Esophagus squamous epithelium (tissue), 4 donors: Measurements from ENCODE around the gene RNPC3. TPM values are rescaled to one million over a fixed set of nuclear protein-coding genes. Genes with fewer than 3 reads are reported as not detected.

ENCODE experiments used
- total RNA-seq, 4 donors: library from RNA; depleted of rRNA; stranded (reverse); fragments of >200 nt; gene quantifications; one replicate each; pipeline ENCODE4 v1.1.0, GENCODE V29; 2016

RNPC3 gene
- total RNA-seq, 4 donors from 2014 or later = 8.8 to 34.7 (median 12.9) TPM

Other genes starting within 250 kb of the RNPC3 start
- 10 to 100 TPM in 1 of 4 donors, 1 to 10 TPM in 3; 3.1 to 39.5 (median 4.7) TPM for gene AMY2B, start 45.9 kb downstream of the RNPC3 start, total RNA-seq
- 1 to 10 TPM in 1 of 4 donors, not detected in 3; 3.2 TPM for gene AMY2A, start 91.7 kb downstream of the RNPC3 start, total RNA-seq
- gene AMY1A, start 130.1 kb downstream of the RNPC3 start, total RNA-seq = not detected
- not detected for gene AMY1B, start 170.5 kb downstream of the RNPC3 start, total RNA-seq
- gene AMY1C, start 224.2 kb downstream of the RNPC3 start, total RNA-seq = not detected